GM18517 (cell line): ENCODE data around the gene SMARCC2.
A peak's percentile ranks its signal among the peaks of the same experiment; 100 is the strongest.
"Not testable (repeated sequence)": the region's sequence is repeated elsewhere in the genome, so short reads cannot be mapped to it uniquely, and the experiment has no call there.

Experiments used
- ATAC-seq: cut with Tn5 transposase; IDR thresholded peaks from one replicate; pipeline ENCODE4 v1.9.1; 2021; ENCODE audit warnings: mild to moderate bottlenecking, moderate library complexity; ENCODE audit not compliant: unreplicated experiment

Gene SMARCC2

DNA sequence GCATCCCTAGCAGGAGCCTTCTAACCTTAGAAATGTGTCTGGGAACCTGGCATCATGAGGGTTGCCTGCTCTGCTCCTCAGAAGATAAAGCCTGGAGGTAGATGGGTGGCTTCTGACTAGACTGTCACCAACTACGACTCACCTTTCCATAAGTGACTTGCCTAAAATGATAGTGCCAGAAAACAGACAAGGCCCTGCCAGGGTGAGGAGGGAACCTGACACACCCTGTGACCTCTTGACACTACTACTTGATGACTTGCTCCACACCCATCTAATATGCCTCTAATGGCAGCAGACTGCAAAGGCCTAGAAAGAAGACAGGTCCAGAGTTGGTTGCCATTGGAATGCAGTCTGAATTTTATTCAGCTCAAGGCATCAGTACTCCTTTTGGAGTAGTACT, 23.1 kb upstream of the SMARCC2 start:
- ATAC-seq = no peak

GRCh38 chr12:56208006-56208405, 18.7 kb upstream of the SMARCC2 start:
- no peak for ATAC-seq

DNA sequence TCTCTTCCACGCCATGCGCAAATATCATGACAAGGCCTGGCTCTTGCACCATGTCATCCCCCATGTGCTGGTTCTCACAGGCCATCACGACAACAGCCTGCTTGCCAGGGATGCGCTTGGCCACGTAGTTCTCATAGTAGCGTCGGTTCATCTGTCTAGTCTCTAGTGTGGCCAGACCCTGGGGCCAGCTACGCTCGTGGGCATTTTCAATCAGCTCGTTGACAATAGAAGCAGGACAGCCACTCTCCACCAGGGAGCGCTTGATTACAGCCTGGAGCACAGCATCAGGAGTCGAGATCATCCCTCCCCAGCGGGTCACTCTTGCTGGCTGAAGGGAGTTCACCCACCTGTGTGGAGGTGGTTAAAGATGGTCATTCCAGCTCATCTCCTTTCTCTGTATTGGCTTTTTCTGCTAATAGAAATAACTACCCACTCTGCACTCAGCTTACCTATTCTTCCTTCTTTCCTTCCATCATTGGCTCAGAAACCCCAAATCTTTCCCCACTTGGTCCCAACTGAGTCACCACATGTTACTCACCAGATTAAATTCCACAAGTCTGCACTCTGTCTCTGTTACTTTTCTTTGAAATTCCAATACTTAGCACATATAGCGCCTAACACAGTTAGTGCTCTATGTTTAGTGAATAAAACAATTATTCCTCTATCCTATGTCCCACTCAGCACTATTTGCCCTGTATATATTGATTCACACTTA, 17.3 kb upstream of the SMARCC2 start:
- ATAC-seq = no peak

GRCh38 chr12:56205445-56205844, 16.2 kb upstream of the SMARCC2 start:
- ATAC-seq = no peak

DNA sequence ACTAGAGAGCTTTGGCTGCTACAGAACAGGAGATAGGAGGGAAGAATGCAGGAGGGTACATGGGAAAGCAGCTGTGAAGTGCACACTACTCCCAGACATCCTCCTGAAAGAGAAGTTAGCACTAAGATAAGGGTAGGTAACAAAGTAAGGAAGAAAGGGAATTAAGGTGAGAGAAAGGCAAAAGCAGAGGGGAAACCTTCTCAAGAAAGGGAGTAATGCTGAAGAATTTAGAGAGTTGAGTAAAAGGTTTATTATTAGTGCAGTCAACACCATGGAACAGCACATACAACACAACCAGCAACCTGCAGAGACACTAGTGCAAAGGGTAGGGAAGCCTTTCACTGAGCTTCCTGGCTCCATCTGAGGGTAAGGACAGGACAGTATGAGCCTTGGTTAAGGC, 15.0 kb upstream of the SMARCC2 start:
- no peak for ATAC-seq

DNA sequence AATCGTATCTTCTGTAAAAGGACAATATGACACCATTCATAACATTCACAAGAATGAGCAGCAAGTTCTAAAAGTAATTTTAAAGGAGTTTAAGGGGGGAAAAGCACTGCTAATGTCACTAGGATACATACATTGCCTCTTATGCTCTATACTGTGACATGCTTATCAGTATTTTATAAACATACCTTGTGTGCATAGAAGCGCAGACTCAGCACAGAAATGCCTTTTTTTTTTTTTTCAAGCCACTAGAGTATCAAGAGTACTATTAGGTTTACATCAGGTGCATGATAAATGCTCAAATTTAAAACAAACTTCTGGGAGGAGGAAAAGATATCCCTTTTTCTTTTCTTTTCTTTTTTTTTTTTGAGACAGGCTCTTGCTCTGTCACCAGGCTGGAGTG, 13.6 kb upstream of the SMARCC2 start:
- no peak for ATAC-seq

DNA sequence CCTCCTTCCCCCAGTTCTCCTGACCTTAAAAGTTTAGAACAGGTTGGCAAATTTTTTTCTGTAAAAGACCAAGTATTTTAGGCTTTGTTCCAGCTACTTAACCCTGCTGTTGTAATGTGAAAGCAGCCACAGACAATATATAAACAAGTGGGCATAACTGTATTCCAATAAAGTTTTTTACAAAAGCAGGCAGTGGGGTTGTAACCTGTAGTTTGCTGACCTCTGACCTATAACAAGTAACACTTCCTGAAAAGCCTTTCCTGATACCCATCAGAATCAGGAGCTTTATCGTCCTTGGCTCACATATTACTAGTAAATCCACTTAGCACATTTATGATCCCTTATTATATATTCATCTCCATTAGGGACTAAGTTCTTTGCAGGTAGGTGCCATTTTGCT, 13.1 kb upstream of the SMARCC2 start:
- ATAC-seq = no peak

DNA sequence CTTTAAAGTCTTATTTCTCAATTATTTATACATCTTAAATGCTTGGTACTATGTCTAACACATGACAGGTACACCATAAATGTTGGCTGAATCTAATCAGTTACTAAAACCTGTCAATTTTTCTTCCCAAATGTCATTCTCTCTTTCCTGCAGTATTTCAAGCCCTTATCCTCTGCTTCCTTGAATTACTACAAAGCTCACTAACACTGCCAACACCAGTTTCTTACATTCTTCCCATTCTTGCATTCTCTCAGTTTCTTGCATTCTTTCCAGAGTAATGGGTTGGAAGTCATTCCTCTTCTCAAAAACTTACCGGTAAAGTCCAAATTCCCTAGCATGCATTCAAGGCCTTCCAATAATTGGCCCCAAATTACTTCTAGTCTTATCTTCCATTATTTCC, 9.6 kb upstream of the SMARCC2 start:
- no peak for ATAC-seq

GRCh38 chr12:56197921-56198635, 8.8 kb upstream of the SMARCC2 start:
- ATAC-seq = no peak

GRCh38 chr12:56196818-56197550, 7.7 kb upstream of the SMARCC2 start:
- ATAC-seq = not testable (repeated sequence)

GRCh38 chr12:56193025-56193578, 3.8 kb upstream of the SMARCC2 start:
- peak; percentile 44 for ATAC-seq

DNA sequence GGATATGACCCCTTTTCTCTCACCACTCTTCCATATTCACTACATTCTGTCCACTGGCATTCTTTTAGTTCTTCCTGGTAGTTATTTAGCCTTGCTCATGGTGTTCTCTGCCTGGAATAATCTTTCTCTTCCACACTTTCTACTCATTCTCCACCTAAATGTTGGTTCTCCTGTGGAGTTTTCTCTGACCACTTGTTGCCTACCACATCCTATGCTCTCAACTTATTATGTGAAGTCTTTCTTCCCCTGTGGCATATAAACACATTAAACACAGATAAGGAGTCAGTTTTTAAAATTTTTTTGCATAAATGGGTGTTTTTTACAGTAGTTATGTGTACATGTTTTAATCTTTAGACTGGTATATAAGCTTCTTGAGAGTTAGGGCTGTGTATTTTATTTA, 3.3 kb upstream of the SMARCC2 start:
- ATAC-seq = no peak

DNA sequence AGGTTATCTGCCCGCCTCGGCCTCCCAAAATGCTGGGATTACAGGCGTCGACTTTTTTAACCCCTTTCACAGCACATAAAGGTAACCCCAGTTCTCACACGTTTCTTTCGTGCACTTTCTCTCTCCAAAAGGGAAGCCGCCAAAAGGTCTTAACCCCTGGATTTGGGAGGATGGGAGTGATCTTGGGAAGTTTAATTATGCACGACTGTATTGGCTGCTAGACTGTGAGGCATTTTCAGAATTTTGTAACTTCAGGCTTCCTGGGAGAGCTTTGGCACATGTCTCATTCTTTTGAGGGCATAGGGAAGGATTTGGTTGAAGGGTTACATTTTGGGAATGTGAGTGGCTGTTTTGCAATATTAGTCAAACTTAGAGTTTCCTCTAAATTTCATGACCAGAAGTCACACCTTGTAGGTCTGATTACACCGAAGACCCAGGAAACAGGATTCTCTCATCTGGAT, 1.4 kb upstream of the SMARCC2 start:
- ATAC-seq = no peak

GRCh38 chr12:56189918-56190694, 823 bp upstream of the SMARCC2 start:
- peak; percentile 43 for ATAC-seq

DNA sequence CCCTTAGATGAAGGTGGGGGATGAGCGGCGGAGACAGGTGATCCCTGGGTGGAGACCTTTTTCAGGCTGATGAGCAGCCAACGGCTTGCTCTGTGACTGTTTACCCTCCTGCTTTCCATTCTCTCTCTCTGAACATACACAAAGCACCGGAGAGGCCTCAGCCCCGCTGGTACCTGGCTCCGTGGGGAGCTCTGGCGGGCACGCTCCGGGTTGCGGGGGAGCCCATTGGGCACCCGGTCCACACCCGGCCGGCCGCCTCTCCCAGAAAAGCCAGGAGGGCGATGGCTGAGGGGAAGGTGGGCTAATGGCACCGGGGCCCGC, 545 bp downstream of the SMARCC2 start:
- ATAC-seq = no peak

GRCh38 chr12:56188131-56188777, 1.0 kb downstream of the SMARCC2 start:
- no peak for ATAC-seq

GRCh38 chr12:56186957-56187356, 2.3 kb downstream of the SMARCC2 start:
- no peak for ATAC-seq

- no peak for ATAC-seq
These were observed 10.9 kb downstream of the SMARCC2 start for GRCh38 chr12:56178347-56178746.

DNA sequence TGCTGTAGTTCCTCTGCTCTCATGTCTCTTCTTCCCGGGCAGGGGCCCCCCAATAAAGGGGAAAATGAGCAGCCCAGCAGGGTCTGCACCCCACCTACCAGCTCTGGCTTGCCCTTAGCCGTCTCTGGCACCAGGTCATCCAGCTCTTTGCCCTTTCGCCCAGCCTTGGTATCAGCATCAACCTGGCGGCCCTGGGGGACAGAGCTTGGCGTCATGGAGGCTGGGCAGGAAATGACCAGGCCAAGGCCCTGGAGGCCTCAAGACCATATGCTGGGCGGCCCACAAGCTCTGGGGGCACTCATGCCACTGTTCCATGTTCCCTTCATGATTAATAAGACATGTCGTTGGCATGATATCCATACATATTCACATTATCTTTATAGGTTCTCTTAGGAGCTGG, 16.4 kb downstream of the SMARCC2 start:
- no peak for ATAC-seq

DNA sequence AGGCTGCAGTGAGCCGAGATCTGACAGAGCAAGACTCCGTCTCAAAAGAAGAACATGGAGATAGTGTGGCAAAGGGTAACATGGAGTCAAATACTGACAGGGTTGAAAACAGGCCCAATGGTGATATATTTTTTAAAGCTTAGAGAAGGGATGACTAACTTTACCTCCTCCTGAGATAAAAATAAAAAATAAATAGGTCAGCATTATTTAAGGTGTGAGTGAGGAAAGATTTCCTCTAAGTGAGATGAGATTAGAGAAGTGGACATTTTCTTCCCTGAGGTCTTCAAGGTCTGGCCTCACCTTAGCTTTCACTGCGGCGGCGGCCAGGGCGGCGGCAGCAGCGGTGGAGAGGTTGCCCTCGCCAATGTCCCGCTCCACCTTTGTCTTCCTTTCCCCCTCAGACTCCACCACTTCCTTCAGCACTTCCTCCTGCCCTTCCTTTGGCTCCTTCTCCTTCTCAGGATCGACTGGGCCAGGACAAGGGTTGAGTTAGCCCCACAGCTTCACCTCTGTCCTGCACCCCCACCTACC, 20.0 kb downstream of the SMARCC2 start:
- ATAC-seq = no peak
